HG03066 (cell line): Measurements from ENCODE around the gene OBP2B.
"Not testable (repeated sequence)": the region's sequence is repeated elsewhere in the genome, so short reads cannot be mapped to it uniquely, and the experiment has no call there.

ENCODE experiments used
- ATAC-seq: cut with Tn5 transposase; IDR thresholded peaks from one replicate; pipeline ENCODE4 v1.9.1; 2021; ENCODE audit warnings: low read depth; ENCODE audit not compliant: unreplicated experiment

Gene OBP2B

GRCh38 chr9:133208880-133209300, at the start of gene OBP2B:
TSS of gene OBP2B (minus strand) at chr9:133209250. CDS start at chr9:133209199, 51 bp downstream.
- ATAC-seq: not testable (repeated sequence)

GRCh38 chr9:133258061-133259015, 49.3 kb upstream of the OBP2B start:
- ATAC-seq: no peak

GRCh38 chr9:133257465-133257956, 48.5 kb upstream of the OBP2B start:
- no peak for ATAC-seq

- ATAC-seq: no peak
These were observed 47.6 kb upstream of the OBP2B start for GRCh38 chr9:133256686-133257091.

- ATAC-seq: no peak
These were observed 47.0 kb upstream of the OBP2B start for GRCh38 chr9:133256136-133256461.

- no peak for ATAC-seq
These were observed 46.5 kb upstream of the OBP2B start for GRCh38 chr9:133255371-133256135.

GRCh38 chr9:133254471-133254870, 45.4 kb upstream of the OBP2B start:
- ATAC-seq: no peak

GRCh38 chr9:133253268-133253667, 44.2 kb upstream of the OBP2B start:
- no peak for ATAC-seq

GRCh38 chr9:133252301-133253020, 43.4 kb upstream of the OBP2B start:
- ATAC-seq: no peak

- no peak for ATAC-seq
These were observed 42.7 kb upstream of the OBP2B start for GRCh38 chr9:133251773-133252172.

- not testable (repeated sequence) for ATAC-seq
These were observed 42.2 kb upstream of the OBP2B start for GRCh38 chr9:133251221-133251620.

GRCh38 chr9:133250741-133251170, 41.7 kb upstream of the OBP2B start:
- no peak for ATAC-seq

- ATAC-seq: no peak
These were observed 40.3 kb upstream of the OBP2B start for GRCh38 chr9:133249337-133249736.

GRCh38 chr9:133248726-133249295, 39.8 kb upstream of the OBP2B start:
- ATAC-seq: no peak

- no peak for ATAC-seq
These were observed 38.6 kb upstream of the OBP2B start for GRCh38 chr9:133247632-133248031.

GRCh38 chr9:133246991-133247390, 37.9 kb upstream of the OBP2B start:
- no peak for ATAC-seq

GRCh38 chr9:133246562-133246961, 37.5 kb upstream of the OBP2B start:
- ATAC-seq: no peak

- no peak for ATAC-seq
These were observed 33.9 kb upstream of the OBP2B start for GRCh38 chr9:133242991-133243390.

GRCh38 chr9:133242241-133242640, 33.2 kb upstream of the OBP2B start:
- ATAC-seq: no peak

GRCh38 chr9:133239533-133240090, 30.6 kb upstream of the OBP2B start:
- ATAC-seq: no peak
